HCT116 (cell line): ENCODE results near the gene ART5.

Experiments
- ELF1 ChIP-seq: IDR thresholded peaks from 2 replicates; pipeline ENCODE4 v1.6.1; 2012; ENCODE audit warnings: low read depth, borderline replicate concordance
- EZH2 ChIP-seq: fragments of 200-600 bp; sonication (generic); IDR thresholded peaks from 2 replicates; pipeline ENCODE4 v1.6.1; 2017; ENCODE audit warnings: antibody characterized with exemption, mixed run types
- TF ChIP-seq, protein P1 (sequence below): IDR thresholded peaks from 2 replicates; pipeline ENCODE4 v1.6.1; 2012
- TF ChIP-seq, protein P2 (sequence below), 3 experiments: fragments of 200-600 bp in 1 of 3; sonication (generic) in 1 of 3; IDR thresholded peaks in 2 of 3; conservative IDR thresholded peaks in 1 of 3; 2 replicates each; pipeline ENCODE4 v1.5.1; 2012 to 2017; ENCODE audit warnings: low read depth in 2 of 3, low read length in 2 of 3, antibody characterized with exemption in 1 of 3, borderline replicate concordance in 1 of 3, control low read depth in 1 of 3, mild to moderate bottlenecking in 1 of 3, mixed read lengths in 1 of 3, mixed run types in 1 of 3, moderate library complexity in 1 of 3; ENCODE audit not compliant: insufficient read depth in 1 of 3

DNA sequence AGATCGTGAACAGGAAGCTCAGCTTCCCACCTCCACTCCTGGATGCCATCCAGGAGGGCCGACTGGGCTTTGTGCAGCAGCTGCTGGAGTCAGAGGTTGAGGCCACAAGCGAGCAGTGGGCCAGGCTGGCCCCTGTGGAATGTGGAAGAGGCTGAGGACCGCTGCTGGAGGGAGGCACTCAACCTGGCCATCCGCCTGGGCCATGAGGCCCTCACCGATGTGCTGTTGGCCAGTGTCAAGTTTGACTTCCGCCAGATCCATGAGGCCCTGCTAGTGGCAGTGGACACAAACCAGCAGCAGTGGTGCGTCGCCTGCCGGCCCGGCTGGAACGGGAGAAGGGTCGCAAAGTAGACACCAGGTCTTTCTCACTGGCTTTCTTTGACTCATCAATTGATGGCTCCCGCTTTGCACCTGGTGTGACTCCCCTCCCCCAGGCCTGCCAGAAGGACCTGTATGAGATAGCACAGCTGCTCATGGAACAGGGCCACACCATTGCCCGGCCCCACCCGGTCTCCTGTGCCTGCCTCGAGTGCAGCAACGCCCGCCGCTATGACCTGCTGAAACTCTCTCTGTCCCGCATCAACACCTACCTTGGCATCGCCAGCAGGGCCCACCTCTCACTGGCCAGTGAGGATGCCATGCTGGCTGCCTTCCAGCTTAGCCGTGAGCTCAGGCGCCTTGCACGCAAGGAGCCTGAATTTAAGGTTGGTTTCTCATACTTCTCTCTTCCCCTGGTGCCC, 24.9 kb downstream of the ART5 start:
- TF ChIP-seq, protein P1, sequence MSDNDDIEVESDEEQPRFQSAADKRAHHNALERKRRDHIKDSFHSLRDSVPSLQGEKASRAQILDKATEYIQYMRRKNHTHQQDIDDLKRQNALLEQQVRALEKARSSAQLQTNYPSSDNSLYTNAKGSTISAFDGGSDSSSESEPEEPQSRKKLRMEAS = no peak
- TF ChIP-seq, protein P2, sequence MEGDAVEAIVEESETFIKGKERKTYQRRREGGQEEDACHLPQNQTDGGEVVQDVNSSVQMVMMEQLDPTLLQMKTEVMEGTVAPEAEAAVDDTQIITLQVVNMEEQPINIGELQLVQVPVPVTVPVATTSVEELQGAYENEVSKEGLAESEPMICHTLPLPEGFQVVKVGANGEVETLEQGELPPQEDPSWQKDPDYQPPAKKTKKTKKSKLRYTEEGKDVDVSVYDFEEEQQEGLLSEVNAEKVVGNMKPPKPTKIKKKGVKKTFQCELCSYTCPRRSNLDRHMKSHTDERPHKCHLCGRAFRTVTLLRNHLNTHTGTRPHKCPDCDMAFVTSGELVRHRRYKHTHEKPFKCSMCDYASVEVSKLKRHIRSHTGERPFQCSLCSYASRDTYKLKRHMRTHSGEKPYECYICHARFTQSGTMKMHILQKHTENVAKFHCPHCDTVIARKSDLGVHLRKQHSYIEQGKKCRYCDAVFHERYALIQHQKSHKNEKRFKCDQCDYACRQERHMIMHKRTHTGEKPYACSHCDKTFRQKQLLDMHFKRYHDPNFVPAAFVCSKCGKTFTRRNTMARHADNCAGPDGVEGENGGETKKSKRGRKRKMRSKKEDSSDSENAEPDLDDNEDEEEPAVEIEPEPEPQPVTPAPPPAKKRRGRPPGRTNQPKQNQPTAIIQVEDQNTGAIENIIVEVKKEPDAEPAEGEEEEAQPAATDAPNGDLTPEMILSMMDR (IDR thresholded peaks at IDR 0.05 in 2 of 3, conservative IDR thresholded peaks at IDR 0.05 in 1 of 3; ENCODE audit: borderline replicate concordance in 1 of 3, insufficient read depth in 1 of 3, low read depth in 2 of 3, low read length in 2 of 3) = no peak
- TF ChIP-seq EZH2 = no peak
- no peak for TF ChIP-seq ELF1
